ENCODE data around the gene APOO.

Gene APOO

GRCh38 chrX:23819385-23820234, 88.1 kb downstream of the APOO start:
- peak; percentile 40 for DNase-seq (ENCODE audit: low read depth)

- no peak for DNase-seq (ENCODE audit: low read depth)
Observed at GRCh38 chrX:23817979-23818336, 89.8 kb downstream of the APOO start.

DNA sequence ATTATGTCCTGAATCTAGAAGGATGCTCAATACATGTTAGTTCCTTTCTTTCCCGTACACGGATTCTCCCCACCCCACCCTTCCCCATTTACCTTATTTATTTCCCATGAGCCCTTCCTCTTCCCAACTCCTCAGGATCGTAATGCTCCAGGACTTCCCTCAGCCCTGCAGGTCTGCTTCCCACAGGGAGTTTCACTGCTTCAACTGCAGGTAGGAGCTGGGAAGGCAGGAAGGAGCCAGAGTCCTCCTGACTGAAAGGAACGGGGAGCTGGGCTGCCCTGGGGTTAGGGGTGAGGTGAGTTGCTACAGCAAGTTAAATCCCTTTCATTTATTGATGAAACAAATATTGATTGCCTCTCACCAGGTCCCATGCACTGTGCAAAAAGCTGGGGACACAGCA, 91.6 kb downstream of the APOO start:
- DNase-seq (ENCODE audit: low read depth): no peak

DNA sequence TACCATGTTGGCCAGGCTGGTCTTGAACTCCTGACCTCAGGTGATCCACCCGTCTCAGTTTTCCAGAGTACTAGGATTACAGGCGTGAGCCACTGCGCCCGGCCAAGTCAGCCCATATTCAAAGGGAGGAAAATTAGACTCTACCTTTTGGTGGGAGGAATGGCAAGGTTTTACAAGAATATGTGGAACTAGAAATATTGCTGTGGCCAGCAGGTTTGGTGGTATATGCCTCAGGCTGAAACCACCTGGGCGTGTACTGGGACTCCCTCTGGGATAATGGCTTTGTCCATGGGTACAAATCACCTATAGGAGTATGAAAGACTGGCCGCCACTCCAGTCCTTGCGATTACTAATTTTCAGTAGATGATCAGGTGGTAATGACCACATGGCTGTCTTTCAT, 92.4 kb downstream of the APOO start:
- DNase-seq (ENCODE audit: low read depth): no peak

- DNase-seq (ENCODE audit: low read depth): no peak
Observed at GRCh38 chrX:23813808-23814207, 93.9 kb downstream of the APOO start.

DNA sequence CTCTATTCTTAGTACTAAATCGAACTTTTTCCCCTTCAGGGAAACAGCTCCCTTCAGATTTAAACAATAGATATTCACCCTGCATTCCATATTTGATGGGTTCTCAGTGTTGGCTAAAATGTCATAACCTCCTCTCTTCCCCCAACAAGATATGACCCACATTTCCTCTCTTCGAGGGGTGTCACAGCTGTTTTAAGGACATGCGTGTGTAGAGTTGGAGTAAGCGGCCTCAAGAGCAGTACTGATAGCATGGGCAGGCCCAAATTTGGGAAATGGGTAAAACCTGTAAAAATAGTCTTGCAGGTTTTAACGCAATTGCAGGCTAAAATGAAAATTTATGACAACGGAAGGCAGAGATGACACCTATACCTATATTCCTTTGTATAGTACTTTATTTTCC, 96.1 kb downstream of the APOO start:
- DNase-seq (ENCODE audit: low read depth): no peak

- DNase-seq (ENCODE audit: low read depth): no peak
Observed at GRCh38 chrX:23811108-23811651, 96.6 kb downstream of the APOO start.

- DNase-seq (ENCODE audit: low read depth): no peak
Observed at GRCh38 chrX:23810279-23810678, 97.5 kb downstream of the APOO start.

DNA sequence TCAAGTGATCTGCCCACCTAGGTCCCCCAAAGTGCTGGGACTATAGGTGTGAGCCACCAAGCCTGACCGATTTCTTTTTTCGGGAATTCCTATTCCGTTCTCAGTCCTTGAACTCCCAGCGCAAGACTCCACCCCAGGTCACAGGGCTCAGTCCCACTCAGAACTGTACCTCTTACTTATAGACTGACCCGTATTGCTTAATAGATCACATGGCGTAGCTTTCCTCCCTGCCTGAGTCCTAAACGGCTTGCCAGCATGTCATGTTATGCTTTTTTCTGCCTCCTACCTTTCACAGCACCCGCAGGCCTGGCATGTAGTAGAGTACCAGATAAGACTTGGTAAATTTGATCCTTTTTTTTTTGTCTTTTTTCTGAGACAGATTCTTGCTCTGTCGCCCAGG, 102.3 kb downstream of the APOO start:
- DNase-seq (ENCODE audit: low read depth): no peak

GRCh38 chrX:23804578-23804977, 103.2 kb downstream of the APOO start:
- DNase-seq (ENCODE audit: low read depth): peak; percentile 25

- peak; percentile 94 for DNase-seq (ENCODE audit: low read depth)
Observed at GRCh38 chrX:23803931-23804381, 103.8 kb downstream of the APOO start.

GRCh38 chrX:23802431-23802830, 105.3 kb downstream of the APOO start:
- DNase-seq (ENCODE audit: low read depth): no peak

GRCh38 chrX:23799469-23800065, 108.2 kb downstream of the APOO start:
- peak; percentile 84 for DNase-seq (ENCODE audit: low read depth)

GRCh38 chrX:23797371-23798128, 110.2 kb downstream of the APOO start:
- DNase-seq (ENCODE audit: low read depth): no peak

- DNase-seq (ENCODE audit: low read depth): no peak
Observed at GRCh38 chrX:23795221-23795620, 112.5 kb downstream of the APOO start.

DNA sequence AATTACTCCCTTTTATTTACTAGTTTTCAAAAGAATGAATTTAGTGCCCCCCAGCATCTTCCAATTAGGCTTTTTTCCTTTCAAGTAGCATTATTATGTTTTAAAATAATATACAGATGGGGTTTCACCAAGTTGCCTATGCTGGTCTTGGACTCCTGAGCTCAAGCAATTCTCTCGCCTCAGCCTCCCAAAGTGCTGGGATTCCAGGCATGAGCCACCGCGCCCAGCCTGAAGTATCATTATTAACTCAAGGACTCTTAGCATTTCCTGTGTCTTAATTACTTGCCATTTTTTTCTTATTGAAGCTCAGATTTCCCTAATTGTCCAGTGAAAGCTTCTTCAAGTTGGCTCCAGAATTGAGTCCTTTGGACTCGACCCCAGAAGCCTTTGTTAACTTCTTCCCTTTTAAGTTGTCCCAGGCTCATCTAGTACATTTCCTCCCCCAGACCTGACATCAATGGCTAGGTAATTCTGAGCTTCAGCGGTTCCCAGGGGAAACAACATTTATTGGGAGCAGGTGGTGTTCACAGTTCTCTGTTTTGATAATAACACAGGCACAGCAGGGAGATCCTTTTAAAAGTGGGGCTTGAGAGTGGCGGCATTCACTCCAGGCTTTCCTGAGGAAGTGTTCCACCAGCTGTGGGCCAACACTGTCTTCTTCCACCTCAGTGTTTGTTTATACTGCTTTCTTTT, 114.7 kb downstream of the APOO start:
- no peak for DNase-seq (ENCODE audit: low read depth)

GRCh38 chrX:23790155-23790497, 117.6 kb downstream of the APOO start:
- DNase-seq (ENCODE audit: low read depth): no peak

DNA sequence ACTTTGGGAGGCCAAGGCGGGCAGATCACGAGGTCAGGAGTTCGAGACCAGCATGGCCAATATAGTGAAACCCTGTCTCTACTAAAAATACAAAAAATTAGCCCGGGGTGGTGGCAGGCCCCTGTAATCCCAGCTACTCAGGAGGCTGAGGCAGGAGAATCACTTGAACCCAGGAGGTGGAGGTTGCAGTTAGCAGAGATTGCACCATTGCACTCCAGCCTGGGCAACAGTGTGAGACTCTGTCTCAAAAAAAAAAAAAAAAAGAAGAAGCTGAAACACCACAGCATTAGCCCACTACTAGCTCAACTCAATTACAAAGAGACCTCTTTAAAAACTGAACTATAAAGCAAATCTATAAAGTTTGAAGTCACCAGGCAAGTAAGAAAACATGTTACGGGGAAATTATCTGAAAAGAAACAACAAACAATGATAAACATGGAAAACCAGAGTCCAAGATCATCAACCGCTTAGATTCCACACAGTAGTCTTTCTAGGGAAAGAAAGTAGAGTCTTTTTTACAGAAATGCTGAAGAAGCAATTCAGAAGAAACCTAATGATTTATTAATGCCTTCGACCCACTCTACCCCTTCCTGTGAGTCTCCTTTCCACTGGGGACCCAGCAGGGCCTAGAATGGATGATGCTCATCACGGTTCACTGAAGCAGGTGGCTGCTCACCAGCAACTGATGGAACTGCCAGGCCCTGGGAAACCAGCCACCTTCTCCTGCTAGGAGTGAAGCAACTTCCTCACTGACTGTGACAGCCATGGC, 118.2 kb downstream of the APOO start:
- DNase-seq (ENCODE audit: low read depth): no peak

DNA sequence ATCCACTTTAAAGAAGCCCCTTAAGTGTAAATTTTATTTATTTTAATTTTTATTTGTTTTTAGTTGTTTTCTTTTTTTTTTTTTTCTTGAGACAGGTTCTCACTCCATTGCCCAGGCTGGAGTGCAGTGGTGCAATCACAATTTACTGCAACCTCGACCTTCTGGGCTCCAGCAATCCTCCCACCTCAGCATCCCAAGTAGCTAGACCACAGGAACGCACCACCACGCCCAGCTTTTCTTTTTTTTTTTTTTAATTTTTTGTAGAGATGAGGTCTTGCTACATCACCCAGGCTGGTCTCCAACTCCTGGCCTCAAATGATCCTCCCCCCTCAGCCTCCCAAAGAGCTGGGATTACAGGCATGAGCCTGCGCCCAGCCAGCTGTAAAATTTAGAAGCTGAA, 118.8 kb downstream of the APOO start:
- peak; percentile 80 for DNase-seq (ENCODE audit: low read depth)

DNA sequence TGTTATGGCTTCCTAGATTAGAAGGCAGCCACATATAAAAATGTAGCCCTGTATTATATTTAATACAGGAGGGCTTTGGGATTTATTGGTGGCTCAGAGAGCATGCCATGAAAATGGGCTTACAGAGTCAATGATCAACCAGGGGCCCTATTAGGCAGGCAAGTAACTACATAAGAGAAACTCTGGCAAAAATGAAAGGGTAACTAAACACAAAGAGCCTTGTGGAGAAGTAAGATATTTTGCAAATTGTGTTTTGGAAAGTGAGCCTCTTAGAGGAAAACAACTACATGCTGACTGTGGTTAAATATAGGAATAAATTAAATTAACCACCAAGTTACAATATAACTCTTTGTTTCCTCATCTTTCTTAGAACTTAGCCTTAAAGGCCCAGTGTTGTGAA, 119.2 kb downstream of the APOO start:
- peak; percentile 22 for DNase-seq (ENCODE audit: low read depth)

DNA sequence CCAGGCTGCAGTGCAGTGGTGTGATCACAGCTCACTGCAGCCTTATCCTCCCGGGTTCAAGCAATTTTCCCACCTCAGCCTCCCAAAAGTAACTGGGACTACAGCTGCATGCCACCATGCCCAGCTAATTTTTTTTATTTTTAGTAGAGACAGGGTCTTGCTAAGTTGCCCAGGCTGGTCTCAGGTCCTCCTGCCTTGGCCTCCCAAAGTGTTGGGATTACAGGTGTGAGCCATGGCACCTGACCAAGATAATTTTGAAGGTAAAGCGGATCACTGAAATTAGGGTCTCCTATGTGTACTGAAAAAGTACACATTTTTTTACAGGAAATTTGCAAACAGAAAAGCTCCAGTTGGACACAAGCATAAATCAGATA, 120.0 kb downstream of the APOO start:
- peak; percentile 19 for DNase-seq (ENCODE audit: low read depth)

Measured in amniotic epithelial cell (primary cell).